VCaP (cell line): ENCODE data around the gene RBM38.
A peak's percentile ranks its signal among the peaks of the same experiment; 100 is the strongest.

Source experiments
- H3K27ac ChIP-seq: fragments of 450-650 bp; 2 replicates; pipeline ENCODE4 v1.5.1; 2017
- CTCF ChIP-seq: fragments of 450-650 bp; conservative IDR thresholded peaks from 2 replicates; pipeline ENCODE4 v1.5.1; 2017; ENCODE audit warnings: mild to moderate bottlenecking, moderate library complexity

RBM38 gene

GRCh38 chr20:57388953-57389694 lies 2.1 kb upstream of the RBM38 start:
- no peak overlapping the region for H3K27ac ChIP-seq

GRCh38 chr20:57389695-57390603 lies 1.2 kb upstream of the RBM38 start:
- TF ChIP-seq CTCF: 0 out of 2 replicates have a peak, but pooled peaks have one; percentile 1
- peak overlapping the region; percentile 82 for H3K27ac ChIP-seq

More at GRCh38 chr20:57388953-57389694, 2.1 kb upstream of the RBM38 start:
- 0 out of 2 replicates have a peak, but pooled peaks have one; percentile 14 for TF ChIP-seq CTCF

- no peak for TF ChIP-seq CTCF
- H3K27ac ChIP-seq: peak overlapping the region; percentile 82
Observed at GRCh38 chr20:57391439-57392301, 474 bp downstream of the RBM38 start.

GRCh38 chr20:57392512-57393271 lies 1.5 kb downstream of the RBM38 start:
- peak overlapping the region; percentile 82; the same call in 1 of the 2 replicates for H3K27ac ChIP-seq
- TF ChIP-seq CTCF: no peak

- no peak for TF ChIP-seq CTCF
- H3K27ac ChIP-seq: no peak overlapping the region
Observed at GRCh38 chr20:57393321-57394120, 2.3 kb downstream of the RBM38 start.
